ENCODE data around the gene FAM171A2.
A peak's percentile ranks its signal among the peaks of the same experiment; 100 is the strongest.

FAM171A2 gene

DNA sequence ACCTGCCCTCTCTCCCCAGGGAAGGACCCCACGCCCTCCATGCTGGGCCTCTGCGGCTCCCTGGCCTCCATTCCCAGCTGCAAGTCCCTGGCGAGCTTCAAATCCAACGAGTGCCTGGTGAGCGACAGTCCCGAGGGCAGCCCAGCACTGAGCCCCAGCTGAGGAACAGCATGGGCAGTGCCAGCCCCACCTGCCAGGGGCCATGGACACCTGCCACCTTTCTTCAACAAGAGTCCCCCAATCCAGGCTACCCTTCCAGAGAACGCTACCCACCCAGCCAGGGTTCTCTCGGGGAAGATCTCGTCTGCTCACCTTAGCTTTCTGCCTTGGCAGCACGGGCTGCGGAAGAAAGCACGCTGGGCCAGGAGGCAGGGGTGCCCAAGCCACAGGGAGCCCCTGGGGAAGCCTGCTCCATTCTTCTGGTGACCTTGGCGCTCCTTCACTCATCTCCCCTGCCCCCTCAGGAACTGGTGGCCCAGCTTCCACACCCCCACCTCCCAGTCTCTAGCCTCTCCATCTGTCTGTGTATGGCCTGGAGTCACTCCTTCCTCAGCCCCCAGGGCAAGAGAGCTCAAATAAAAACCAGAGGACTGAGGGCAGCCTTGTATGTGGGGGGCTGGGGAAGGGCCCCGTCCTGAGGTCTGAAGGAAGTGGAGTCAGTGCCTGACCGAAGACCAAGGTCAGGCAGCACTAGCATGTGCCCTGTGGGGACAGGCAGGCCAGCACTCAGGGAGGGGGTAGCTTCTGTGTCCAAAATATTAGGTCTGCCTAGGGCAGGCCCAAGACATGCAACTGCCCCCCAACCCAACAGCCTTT, 45.4 kb downstream of the FAM171A2 start:
- DNase-seq = no peak

DNA sequence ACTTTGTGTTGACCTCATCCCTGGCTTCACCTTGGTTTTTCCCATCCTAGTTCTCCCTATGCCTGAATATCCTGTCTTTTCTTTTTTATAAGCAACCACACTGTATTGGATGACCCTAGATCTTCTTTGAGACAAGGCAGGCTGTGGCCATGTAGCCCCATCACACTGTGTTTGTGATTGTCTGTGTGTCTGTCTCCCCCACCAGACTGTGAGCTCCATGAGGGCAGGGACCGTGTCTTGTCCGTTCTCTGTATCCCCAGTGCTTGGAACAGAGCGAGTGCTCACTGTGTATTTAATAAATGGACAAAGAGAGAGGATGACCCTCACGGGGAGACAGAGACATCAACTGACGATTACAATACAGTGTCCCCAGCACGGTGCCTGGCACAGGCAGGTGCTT, 46.1 kb downstream of the FAM171A2 start:
- no peak for DNase-seq

DNA sequence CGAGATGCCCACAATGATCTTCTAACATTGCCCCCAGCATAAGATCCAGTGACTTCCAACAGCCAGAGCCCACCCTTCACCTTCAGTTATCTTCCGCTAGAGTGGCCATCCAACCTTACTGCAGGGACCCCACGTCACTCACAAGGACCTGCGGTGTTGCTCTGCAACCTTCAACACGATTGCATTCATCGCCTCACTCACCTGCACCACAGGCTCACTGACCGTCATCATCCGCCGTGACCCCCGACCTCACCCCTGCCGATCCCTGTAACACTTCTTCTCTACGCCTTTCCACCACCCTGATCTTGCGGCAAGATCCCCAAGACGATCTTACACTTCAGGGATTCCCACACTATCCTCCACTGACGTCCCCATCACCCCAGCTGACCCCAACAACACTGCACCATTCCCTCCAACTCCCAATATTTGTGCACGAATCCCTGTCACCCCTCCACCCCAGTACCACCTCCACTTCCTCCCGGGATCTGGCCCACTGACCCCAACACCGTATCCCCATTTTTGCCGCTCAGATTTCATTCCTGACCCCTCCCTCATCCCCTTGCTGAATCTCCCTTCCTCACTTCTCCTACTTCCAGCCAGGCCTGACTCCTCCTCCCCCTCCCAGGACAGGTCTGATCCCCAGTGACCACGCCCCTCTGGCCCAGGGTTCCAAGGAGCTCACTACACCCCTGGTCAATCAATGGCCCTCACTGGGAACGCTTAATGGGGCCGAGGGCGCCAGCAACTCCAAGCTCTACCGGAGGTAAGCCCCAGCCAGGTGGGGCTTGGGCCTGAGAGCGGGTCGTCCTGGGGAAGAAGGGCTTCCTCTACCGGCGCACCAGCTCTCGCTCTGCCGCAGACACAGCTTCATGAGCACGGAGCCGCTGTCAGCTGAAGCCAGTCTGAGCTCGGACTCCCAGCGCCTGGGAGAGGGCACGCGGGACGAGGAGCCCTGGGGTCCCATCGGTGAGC, 47.6 kb downstream of the FAM171A2 start:
- no peak for DNase-seq

DNA sequence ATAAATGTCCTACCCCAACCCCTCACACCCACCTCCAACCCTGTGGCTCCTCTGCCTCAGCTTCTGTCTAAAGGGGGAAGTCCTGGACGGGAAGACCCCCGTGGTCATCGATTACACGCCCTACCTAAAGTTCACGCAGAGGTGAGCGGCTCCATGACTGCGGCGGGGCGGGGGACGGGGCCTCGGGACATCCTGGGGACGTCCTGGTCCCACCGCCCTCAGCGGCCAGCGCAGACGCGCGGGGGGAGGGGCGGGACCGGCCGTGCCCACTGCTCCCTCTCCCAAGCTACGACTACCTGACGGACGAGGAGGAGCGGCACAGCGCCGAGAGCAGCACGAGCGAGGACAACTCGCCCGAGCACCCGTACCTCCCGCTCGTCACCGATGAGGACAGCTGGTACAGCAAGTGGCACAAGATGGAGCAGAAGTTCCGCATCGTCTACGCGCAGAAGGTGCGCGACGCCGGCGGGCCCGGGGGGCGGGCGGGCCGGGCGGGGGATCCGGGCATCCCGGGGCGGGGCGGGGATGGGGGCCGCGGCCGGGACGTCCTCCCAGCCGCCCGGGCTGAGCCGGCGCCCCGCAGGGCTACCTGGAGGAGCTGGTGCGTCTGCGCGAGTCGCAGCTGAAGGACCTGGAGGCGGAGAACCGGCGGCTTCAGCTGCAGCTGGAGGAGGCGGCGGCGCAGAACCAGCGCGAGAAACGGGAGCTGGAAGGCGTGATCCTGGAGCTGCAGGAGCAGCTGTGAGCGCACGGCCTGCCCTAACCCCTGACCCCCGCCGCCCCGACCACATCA, 48.6 kb downstream of the FAM171A2 start:
- DNase-seq = no peak

DNA sequence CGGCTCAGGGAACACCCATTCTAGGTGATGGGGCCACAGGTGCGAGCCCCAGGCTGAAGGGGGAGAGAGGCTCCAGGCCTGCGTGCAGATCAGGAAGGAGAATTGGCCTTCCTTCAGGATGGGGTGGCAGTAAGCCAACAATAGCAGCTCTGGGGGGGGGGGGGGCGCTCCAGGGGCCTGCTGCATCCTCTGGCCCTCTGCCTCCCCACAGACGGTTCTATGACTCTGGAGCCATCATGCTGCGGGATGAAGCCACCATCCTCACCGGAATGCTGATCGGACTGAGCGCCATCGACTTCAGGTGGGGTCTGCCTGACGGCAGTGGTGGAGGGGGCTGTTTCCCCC, 49.2 kb downstream of the FAM171A2 start:
- DNase-seq = no peak

DNA sequence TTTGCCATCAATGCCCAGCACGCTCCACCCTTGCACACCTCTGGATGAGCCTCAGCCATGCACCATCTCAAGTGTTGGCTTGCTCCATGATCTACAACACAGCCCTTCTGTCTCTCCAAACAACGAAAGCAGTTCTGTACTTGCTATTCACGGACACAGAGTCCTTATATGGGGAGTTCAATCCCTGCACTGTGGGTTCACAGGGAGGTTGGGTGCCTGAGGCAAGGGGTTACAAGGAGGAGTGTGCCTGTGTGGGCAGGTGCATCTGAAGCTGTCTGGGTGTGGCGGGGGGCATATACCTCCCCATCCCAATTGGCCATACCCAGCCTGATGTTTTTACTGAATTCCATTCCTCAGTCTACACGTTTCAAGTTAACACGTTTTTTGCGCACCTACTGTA, 49.6 kb downstream of the FAM171A2 start:
- no peak for DNase-seq

DNA sequence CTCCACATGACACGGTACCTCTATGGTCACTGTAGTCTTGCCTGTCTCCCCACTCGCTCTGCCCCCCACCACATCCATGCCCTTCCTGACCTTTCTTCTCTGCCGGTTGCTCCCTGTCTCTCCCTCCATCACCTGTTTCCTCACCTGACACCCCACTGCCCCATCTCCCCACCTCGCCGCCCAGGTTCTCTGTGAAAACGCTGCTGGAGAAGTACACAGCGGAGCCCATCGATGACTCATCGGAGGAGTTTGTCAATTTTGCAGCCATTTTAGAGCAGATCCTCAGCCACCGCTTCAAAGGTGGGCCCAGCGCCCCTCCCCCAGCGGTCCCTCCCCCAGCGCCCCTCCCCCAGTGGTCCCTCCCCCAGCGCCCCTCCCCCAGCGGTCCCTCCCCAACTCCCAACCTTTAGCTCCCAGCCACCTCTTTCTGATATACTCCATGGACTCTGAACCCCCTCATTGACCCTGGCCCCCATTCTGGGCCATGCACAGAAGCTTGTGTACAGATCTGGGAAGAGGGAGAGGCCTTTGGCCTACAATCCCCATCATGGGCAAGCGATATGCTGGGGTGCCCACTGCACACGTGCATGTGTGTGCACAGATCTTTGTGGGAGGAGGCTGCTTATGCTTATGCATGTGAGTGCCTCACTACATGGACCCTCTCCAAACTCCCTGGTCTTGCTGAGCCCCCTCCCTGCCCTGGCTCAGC, 51.1 kb downstream of the FAM171A2 start:
- no peak for DNase-seq

DNA sequence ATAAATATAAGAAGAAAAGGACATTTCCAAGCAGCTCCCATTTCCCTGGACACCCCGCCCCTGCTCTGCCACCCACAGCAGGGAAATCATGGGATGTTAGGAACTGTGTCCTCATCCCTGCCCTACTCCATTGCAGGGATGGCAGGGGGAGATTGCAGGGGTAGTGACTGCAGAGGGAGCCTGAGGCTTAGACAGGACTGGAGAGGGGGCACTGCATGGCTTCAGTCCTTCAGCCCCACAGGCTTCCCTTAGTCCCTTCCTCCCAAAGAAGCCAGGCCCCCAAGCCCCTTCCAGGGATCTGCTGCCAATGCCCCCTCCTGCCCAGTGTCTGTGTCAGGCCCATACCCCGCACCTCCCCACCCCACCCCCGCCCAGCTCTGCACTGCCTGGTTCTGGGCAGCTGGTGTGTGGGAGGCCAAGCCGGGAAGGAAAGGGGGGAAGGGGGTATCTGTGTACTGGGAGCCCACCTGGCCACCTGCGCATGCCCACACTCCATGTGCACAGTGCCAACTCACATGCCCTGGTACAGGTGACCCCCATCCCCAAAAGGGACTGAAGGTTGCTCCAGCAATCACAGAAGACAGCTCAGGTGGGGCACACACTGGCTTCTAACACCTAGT, 52.0 kb downstream of the FAM171A2 start:
- DNase-seq = no peak

DNA sequence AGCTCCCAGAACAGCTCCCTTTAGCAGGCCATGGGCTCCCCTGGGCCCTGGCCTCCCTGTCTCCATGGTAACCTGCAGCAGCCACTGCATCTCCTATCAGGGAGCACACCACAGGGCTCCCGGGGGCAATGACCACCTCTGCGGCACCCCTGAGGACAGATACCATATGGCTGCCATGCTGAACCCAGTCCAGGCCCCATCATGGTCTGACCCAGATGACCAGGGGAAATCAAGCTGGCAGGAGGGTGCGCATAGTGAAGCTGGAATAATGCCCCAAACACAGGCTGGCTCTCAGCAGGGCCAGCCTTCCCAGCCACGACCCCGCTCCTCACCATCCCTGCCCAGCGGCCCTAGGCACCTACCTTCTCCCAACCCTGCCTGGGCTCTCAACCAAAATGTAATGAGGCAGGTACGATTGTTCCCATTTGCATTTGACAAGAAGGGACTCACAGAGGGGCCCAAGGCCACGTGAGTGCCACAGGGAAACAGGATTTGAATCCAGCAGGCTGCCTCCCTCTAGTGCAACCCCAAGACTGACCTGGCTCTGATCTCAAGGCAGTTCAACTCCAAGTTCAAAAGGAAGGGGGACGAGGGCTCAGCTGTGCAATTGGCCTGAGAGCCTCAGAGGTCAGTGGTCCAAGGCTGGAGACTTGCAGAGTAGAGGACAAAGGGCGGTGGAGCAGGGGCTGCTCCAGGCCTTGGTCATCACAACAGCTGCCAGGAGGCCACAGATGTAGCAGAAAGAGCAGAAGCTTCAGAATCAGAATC, 52.9 kb downstream of the FAM171A2 start:
- DNase-seq = no peak

DNA sequence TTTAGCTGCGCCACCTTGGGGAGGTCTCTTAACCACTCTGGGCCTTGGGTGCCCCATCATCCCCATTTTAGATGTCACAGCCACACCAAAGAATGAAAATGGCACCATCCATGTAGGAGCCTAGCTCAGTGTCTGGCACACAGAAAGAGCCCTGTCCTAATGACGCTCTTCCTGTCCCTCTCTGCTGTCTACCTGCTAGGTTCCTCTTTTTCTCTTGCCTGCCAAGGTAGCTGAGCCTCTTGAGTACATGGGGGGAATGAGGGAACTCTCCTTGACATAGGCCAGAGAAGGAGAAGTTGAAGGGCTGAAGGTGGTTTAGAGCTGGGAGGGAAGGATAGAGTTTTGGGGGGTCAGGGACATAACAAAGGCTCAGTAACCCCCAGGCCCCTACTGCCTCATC, 53.5 kb downstream of the FAM171A2 start:
- DNase-seq = no peak

DNA sequence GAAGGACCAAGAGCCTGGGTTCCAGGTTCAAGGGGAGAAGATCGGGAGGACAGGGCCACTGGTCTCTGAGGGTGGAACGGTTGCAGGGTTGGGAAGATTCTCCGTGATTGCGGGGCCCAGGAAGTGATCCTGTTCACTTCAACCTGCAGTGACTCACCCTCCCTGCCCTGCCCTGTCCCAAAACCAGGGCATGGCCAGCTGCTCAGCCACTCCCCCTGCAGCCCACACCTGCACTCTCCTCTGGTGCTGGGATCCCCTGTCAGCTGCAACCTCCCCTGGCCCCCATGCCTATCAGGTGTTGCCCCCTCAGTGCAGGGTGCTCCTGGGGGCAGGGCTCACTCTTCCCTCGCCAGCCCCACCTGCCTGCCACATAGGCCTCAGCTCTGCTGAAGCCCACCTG, 54.2 kb downstream of the FAM171A2 start:
- no peak for DNase-seq

DNA sequence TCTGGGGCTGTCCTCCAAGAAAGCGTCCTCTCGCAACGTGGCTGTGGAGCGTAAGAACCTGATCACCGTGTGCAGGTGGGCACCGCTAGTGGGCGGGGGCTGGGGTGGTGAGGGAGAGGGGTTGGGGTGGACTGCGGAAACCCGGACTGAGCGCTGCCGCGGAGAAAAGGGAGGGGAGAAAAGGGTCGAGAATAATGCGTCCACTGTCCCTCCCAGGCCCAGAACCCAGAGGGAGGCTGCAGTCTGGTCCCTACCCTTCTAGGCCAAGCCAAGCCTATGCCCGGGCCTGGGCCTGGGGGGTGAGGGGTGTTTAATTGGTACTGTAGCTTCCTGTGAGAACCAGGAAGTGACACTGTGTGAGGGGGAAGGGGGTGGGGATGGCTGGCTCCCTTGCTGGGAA, 54.8 kb downstream of the FAM171A2 start:
- no peak for DNase-seq

DNA sequence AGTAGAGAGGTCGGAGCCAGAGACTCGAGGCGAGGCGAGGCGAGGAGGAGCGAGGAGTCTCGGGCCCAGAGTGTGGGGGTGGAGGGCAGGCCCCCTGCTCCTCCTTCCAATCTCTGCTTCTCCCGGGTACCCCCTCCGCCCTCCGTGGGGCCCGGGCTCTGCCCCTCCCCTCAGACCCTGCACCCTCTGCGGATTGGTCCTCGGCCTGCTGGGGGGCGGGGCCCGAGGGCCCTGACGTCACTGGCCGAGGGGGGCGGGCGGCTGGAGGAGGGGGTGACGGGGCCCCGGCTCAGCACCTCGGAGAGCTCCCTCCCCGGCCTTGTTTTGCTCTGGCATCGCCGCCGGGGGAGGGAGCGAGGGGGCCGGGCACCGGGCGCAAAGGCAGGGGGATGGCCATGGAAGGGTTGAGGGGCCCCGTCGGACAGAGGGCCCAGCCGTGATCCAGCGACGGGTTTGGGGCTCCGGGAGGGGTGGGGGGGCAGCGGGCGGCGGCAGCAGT, 55.3 kb downstream of the FAM171A2 start, which contains the start of gene RUNDC3A:
RUNDC3A (plus strand) TSS at position 282 of the 499 bp plus-strand sequence. CDS start 232 bp downstream, outside the sequence.
- DNase-seq = peak; percentile 42 to 73 (median 67)

DNA sequence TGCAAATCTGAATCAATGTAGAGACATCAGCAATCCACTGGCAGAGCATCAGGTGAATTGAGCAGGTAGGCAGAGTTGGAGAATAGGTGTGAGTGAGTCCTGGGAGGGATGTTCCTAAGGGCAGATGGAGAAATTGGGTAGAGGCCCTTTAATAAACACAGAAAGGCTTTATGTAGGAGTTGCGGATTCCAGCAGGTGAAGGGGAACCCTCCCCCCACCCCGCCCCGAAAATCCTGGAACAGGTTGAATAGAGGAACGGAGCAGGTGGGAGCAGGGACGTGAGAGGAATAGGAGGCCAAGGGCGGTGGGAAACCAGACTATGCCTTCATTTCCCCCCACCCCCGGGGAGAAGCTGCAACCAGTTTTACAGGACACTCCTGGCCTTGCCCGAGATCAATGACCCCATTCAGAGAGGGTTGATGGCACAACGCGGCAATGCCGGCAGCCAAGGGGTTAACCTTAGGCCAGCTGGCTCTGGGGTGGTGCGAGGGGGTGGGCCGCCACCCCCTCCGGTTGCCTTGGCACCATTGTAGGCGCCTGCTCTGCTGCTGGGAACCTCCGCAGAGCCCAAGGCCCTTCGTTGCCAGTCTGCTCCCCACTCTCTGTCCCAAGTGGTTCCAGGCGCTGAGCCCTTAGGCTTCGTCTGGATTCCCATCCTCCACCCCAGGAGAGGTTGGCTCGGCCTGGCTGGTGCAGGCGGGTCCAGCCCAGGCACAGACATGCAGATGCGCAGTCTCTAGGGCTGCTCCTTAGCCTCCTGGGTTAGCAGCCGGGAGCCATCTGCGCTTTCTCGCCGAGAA, 56.1 kb downstream of the FAM171A2 start:
- DNase-seq = no peak

DNA sequence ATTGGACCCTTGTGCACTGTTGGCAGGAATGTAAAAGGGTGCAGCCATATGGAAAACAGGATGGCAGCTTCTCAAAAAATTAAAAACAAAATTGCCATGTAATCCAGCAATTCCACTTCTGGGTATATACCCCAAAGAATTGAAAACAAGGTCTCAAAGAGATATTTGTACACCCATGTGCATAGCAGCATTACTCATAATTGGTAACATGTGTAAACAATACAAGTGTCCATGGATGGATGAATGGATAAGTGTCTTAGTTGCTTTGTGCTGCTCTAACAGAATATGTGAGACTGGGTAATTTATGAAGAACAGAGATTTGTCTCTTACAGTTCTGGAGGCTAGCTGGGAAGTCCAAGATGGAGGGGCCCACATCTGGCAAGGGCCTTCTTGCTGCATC, 59.0 kb downstream of the FAM171A2 start:
- DNase-seq = no peak
